Measurements from ENCODE around the gene WFDC11. TPM values are rescaled to one million over a fixed set of nuclear protein-coding genes. Genes with fewer than 3 reads are reported as not detected.
A peak's percentile ranks its signal among the peaks of the same experiment; 100 is the strongest.
"Not testable (repeated sequence)": the region's sequence is repeated elsewhere in the genome, so short reads cannot be mapped to it uniquely, and the experiment has no call there.

Gene WFDC11
- total and polyA plus RNA-seq, 2 donors from 2014 or later = not detected

- TF ChIP-seq, protein P1, sequence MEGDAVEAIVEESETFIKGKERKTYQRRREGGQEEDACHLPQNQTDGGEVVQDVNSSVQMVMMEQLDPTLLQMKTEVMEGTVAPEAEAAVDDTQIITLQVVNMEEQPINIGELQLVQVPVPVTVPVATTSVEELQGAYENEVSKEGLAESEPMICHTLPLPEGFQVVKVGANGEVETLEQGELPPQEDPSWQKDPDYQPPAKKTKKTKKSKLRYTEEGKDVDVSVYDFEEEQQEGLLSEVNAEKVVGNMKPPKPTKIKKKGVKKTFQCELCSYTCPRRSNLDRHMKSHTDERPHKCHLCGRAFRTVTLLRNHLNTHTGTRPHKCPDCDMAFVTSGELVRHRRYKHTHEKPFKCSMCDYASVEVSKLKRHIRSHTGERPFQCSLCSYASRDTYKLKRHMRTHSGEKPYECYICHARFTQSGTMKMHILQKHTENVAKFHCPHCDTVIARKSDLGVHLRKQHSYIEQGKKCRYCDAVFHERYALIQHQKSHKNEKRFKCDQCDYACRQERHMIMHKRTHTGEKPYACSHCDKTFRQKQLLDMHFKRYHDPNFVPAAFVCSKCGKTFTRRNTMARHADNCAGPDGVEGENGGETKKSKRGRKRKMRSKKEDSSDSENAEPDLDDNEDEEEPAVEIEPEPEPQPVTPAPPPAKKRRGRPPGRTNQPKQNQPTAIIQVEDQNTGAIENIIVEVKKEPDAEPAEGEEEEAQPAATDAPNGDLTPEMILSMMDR (IDR thresholded peaks at IDR 0.05; ENCODE audit: borderline replicate concordance, extremely low read depth, insufficient read depth) = no peak
- intact Hi-C loops (cut with DNase I) = no loop called here
- Histone ChIP-seq H3K36me3 (ENCODE audit: control insufficient read depth in 2 of 3, insufficient read depth in 3 of 3, low read length in 3 of 3) (no peaks in the 10 kb centered on the region), H3K9me3 (ENCODE audit: control insufficient read depth in 2 of 3, insufficient read depth in 1 of 3, low read length in 3 of 3) (no peaks in the 10 kb centered on the region), H3K4me3 (ENCODE audit: low read length in 3 of 3) (no peak overlapping the region), H3K27ac (ENCODE audit: low read depth in 2 of 2, low read length in 2 of 2) (no peak overlapping the region), H3K4me1 (ENCODE audit: control insufficient read depth in 2 of 3, insufficient read depth in 2 of 3, low read depth in 1 of 3, low read length in 3 of 3) (no peaks in the 10 kb centered on the region), H3K9ac (ENCODE audit: low read length in 3 of 3) (no peak overlapping the region), H3K27me3 (ENCODE audit: control insufficient read depth, insufficient read depth, low read length) (no peaks in the 10 kb centered on the region)
- DNase-seq (no peak), FAIRE-seq (no peak)
Observed at GRCh38 chr20:45649312-45649863, 20.7 kb downstream of the WFDC11 start.

GRCh38 chr20:45647441-45648050 is 22.5 kb downstream of the WFDC11 start:
- no peaks in the 10 kb centered on the region for H3K36me3 ChIP-seq (ENCODE audit: control insufficient read depth in 2 of 3, insufficient read depth in 3 of 3, low read length in 3 of 3)
- intact Hi-C loops (cut with DNase I) = no loop called here
- FAIRE-seq (no peak), DNase-seq (no peak)
- H3K27ac ChIP-seq (ENCODE audit: low read depth in 2 of 2, low read length in 2 of 2) = no peak overlapping the region
- no peak overlapping the region for H3K9ac ChIP-seq (ENCODE audit: low read length in 3 of 3)
- no peaks in the 10 kb centered on the region for H3K4me1 ChIP-seq (ENCODE audit: control insufficient read depth in 2 of 3, insufficient read depth in 2 of 3, low read depth in 1 of 3, low read length in 3 of 3)
- no peaks in the 10 kb centered on the region for H3K27me3 ChIP-seq (ENCODE audit: control insufficient read depth, insufficient read depth, low read length)
- TF ChIP-seq, protein P1 (IDR thresholded peaks at IDR 0.05; ENCODE audit: borderline replicate concordance, extremely low read depth, insufficient read depth) = no peak
- H3K9me3 ChIP-seq (ENCODE audit: control insufficient read depth in 2 of 3, insufficient read depth in 1 of 3, low read length in 3 of 3) = no peaks in the 10 kb centered on the region
- no peak overlapping the region for H3K4me3 ChIP-seq (ENCODE audit: low read length in 3 of 3)

- Histone ChIP-seq H3K27ac (ENCODE audit: low read depth in 2 of 2, low read length in 2 of 2) (no peak overlapping the region), H3K9me3 (ENCODE audit: control insufficient read depth in 2 of 3, insufficient read depth in 1 of 3, low read length in 3 of 3) (no peaks in the 10 kb centered on the region), H3K4me1 (ENCODE audit: control insufficient read depth in 2 of 3, insufficient read depth in 2 of 3, low read depth in 1 of 3, low read length in 3 of 3) (no peaks in the 10 kb centered on the region), H3K27me3 (ENCODE audit: control insufficient read depth, insufficient read depth, low read length) (no peaks in the 10 kb centered on the region), H3K9ac (ENCODE audit: low read length in 3 of 3) (no peak overlapping the region), H3K36me3 (ENCODE audit: control insufficient read depth in 2 of 3, insufficient read depth in 3 of 3, low read length in 3 of 3) (no peaks in the 10 kb centered on the region), H3K4me3 (ENCODE audit: low read length in 3 of 3) (no peak overlapping the region)
- DNase-seq (peak in 1 of 5 donors; percentile 58), FAIRE-seq (no peak)
- TF ChIP-seq, protein P1 (IDR thresholded peaks at IDR 0.05; ENCODE audit: borderline replicate concordance, extremely low read depth, insufficient read depth) = no peak
- intact Hi-C loops (cut with DNase I) = no loop called here
Observed at GRCh38 chr20:45646875-45647274, 23.2 kb downstream of the WFDC11 start.

DNA sequence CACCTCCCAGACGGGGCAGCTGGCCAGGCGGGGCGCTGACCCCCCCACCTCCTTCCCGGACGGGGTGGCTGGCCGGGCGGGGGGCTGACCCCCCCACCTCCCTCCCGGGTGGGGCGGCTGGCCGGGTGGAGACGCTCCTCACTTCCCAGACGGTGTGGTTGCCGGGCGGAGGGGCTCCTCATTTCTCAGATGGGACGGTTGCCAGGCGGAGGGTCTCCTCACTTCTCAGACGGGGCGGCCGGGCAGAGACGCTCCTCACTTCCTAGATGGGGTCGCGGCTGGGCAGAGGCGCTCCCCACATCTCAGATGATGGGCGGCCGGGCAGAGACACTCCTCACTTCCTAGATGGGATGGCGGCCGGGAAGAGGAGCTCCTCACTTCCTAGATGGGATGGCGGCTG is 24.2 kb downstream of the WFDC11 start:
- H3K9ac ChIP-seq (ENCODE audit: low read length in 3 of 3); H3K4me3 ChIP-seq (ENCODE audit: low read length in 3 of 3); H3K36me3 ChIP-seq (ENCODE audit: control insufficient read depth in 2 of 3, insufficient read depth in 3 of 3, low read length in 3 of 3); H3K9me3 ChIP-seq (ENCODE audit: control insufficient read depth in 2 of 3, insufficient read depth in 1 of 3, low read length in 3 of 3); intact Hi-C loops (cut with DNase I); FAIRE-seq; H3K27me3 ChIP-seq (ENCODE audit: control insufficient read depth, insufficient read depth, low read length); H3K27ac ChIP-seq (ENCODE audit: low read depth in 2 of 2, low read length in 2 of 2); H3K4me1 ChIP-seq (ENCODE audit: control insufficient read depth in 2 of 3, insufficient read depth in 2 of 3, low read depth in 1 of 3, low read length in 3 of 3): not testable (repeated sequence)
- DNase-seq = peak in 1 of 5 donors; percentile 41

DNA sequence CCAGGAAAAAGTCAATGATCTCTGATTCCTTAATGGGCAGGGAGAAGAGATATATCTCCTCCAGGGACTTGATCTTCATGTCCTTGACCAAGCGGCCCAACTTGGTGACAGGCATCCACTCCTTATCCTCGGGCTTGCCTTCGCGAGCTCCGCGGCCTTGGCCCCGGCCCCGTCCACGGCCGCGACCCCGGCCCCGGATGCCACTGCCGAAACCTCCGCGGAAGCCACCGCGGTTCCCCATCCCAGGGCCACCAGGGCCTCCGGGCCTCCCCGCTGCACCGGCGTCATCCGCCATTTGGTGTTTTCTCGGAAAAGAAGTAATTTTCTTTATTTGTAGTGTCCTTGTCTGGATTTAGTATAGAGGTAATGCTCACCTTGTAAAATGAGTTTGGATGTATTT is 29.0 kb downstream of the WFDC11 start:
- intact Hi-C loops (cut with DNase I); FAIRE-seq; DNase-seq: not testable (repeated sequence)

More for the DNA sequence above, 29.0 kb downstream of the WFDC11 start:
- not testable (repeated sequence) for H3K27ac ChIP-seq (ENCODE audit: low read depth in 2 of 2, low read length in 2 of 2); H3K36me3 ChIP-seq (ENCODE audit: control insufficient read depth in 2 of 3, insufficient read depth in 3 of 3, low read length in 3 of 3); H3K4me3 ChIP-seq (ENCODE audit: low read length in 3 of 3); H3K4me1 ChIP-seq (ENCODE audit: control insufficient read depth in 2 of 3, insufficient read depth in 2 of 3, low read depth in 1 of 3, low read length in 3 of 3); H3K27me3 ChIP-seq (ENCODE audit: control insufficient read depth, insufficient read depth, low read length); H3K9me3 ChIP-seq (ENCODE audit: control insufficient read depth in 2 of 3, insufficient read depth in 1 of 3, low read length in 3 of 3); H3K9ac ChIP-seq (ENCODE audit: low read length in 3 of 3)

Measured in kidney (tissue), 14 donors.